HG03039 (cell line): ENCODE data around the gene C9orf40.

Experiments
- ATAC-seq: cut with Tn5 transposase; IDR thresholded peaks from one replicate; pipeline ENCODE4 v1.9.1; 2021; ENCODE audit warnings: mild to moderate bottlenecking, moderate library complexity; ENCODE audit not compliant: unreplicated experiment

The C9orf40 gene

DNA sequence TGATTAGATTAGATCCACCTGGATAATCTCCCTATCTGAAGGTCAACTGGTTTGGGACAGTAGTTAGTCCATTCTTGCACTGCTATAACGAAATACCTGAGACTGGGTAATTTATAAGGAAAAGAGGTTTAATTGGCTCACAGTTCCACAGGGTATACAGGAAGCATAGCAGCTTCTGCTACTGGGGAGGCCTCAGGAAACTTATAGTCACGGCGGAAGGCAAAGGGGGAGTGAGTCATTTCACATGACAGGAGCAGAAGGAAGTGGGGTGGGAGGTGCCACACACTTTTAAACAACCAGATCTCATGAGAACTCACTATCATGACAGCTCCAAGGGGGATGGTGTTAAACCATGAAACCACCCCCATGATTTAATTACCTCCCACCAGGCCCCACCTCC, 9.9 kb downstream of the C9orf40 start:
- ATAC-seq: no peak

DNA sequence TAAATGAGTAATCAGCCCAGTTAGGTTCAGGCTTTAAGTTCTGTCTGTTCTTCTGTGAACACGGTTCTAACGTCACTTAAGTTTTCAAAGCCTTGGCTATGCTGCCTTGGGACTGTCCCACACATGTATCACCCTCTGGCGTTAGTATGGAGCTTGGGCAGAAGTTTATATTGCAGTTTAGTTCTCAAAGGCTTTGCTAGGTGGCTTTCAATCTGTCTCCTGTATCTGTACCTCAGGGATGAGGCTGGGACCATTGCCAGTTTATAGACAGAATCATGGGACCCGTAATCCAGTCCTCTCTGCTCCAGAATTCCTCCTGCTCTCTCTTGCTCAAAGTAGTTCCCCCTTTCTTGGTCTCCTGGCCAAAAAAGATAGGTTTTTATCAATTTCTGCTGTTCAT, 12.1 kb downstream of the C9orf40 start:
- no peak for ATAC-seq

GRCh38 chr9:74935008-74935407, 17.7 kb downstream of the C9orf40 start:
- ATAC-seq: no peak

GRCh38 chr9:74921737-74922136, 31.0 kb downstream of the C9orf40 start:
- no peak for ATAC-seq

DNA sequence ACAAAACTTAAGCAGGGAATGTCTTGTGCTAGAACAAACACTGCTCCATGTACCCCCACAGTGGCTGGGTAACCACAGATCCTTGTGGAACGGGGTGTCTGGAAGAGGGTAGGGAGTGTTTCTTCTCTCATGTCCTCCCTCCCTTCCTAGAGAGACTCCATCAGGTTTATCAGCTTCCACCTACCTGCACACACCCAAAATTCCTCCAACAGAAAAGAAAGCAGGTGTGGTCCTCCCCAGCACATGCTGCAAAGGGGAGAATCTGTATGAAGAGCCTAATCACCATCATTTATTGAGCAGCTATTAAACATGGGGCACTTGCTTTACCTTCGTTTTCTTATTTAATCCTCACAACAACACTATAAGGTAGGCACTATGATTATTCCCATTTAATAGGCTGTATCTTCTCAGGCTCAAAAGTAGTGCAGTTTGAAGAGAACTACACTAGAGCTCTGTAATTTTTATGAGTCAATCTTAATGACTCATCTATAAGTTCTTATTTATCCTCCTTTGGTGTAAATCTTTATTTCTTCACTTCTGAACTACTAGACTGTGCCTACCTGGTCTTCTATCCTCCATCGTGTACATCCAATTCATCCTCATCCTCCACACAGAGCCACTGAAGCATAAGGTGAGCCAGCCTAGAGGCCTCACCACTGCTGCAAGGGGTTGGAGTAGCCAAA, 31.6 kb downstream of the C9orf40 start:
- no peak for ATAC-seq

- no peak for ATAC-seq
Observed at GRCh38 chr9:74910036-74910435, 42.7 kb downstream of the C9orf40 start.

GRCh38 chr9:74908665-74909064, 44.0 kb downstream of the C9orf40 start:
- no peak for ATAC-seq

DNA sequence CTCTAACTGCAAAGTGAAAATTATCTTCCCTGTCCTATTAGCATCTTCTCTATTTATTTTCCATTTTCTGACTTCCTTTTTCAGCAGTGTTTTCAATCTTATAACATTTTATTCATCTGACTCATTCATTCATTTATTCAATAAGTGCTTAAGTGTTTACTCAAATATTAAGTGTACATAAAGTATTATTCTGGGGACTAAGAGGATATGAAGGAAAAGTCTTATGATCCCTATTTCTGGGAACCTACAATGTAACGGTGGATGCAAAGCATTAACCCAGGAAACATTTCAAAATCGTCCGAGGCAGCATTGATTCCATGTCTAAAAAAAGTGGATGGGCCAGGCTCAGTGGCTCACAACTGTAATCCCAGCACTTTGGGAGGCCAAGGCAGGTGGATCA, 45.6 kb downstream of the C9orf40 start:
- no peak for ATAC-seq

- ATAC-seq: no peak
Observed at GRCh38 chr9:74901001-74901400, 51.7 kb downstream of the C9orf40 start.
